Measurements from ENCODE around the gene TLR10.
A peak's percentile ranks its signal among the peaks of the same experiment; 100 is the strongest.
"Not testable (repeated sequence)": the region's sequence is repeated elsewhere in the genome, so short reads cannot be mapped to it uniquely, and the experiment has no call there.

TLR10 gene

DNA sequence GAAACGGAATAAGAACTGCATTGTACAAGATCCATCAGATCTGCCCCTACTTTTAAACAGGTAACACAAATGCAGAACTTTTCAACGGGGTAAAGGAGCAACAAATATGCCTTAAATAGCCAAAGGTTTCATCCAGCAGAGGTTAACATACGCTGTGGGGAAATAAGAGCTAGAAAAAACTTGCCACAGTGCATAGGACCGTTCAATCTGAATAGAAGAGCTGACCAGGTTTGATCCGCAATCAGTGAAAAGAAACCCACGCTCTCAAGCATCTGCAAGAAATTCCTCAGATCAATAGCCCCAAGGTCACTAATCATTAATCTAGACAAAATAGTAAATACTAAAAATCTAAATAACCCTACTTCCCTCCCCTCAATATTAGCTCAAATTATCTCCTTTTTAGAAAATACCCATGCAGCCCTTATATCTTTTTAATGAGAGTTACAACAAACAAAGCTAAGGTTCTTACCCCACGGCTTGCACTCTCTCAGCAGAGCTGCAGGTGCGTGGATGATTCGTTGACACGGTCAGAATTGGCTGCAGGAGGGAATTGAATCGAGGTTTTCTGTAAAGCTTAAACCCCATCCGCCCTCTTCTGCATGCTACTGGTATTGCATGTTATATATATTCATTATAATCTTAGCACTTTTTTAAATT lies at the start of gene TLR10:
TSS of gene TLR10 (minus strand) at position 539 of the 657 bp plus-strand sequence. CDS start 7,400 bp downstream, outside the sequence.
- peak; percentile 10 to 12 for DNase-seq

GRCh38 chr4:38832206-38832605 lies 49.4 kb upstream of the TLR10 start:
- DNase-seq = no peak

DNA sequence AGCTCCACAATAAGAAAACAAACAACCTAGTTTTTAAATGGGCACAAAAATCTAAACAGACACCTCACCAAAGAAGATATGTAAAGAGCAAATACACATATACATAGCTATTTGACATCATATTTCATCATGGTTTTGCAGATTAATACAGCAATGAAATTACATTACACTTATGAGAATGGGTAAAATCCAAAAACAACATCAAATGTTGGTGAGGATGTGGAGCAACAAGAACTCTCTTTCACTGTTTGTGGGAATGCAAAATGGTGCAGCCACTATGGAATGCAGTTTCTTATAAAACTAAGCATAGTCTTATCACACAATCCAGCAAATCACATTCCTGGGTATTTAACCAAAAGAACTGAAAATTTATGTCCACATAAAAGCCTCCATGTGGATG lies 48.9 kb upstream of the TLR10 start:
- no peak for DNase-seq

DNA sequence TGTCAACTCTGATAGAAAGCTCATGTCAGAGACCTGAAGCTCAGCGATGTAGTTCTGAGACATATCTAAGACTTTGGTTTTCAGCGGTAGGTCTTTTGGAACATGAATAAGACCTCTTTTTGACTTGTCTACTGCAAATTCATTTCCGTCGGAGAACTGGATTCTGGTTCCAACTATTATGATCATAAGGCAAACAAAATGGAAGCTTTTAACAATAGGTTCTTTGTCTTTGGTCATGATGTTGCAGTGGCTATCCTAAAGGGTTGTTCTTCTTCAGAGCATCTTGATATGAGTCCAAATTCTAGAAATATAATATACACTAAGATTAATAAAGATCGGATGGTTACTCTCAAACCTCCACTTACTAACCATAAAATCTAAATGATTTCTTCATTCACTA lies 46.4 kb upstream of the TLR10 start:
- DNase-seq = no peak

GRCh38 chr4:38823766-38824165 lies 41.0 kb upstream of the TLR10 start:
- no peak for DNase-seq

GRCh38 chr4:38822748-38823303 lies 40.0 kb upstream of the TLR10 start:
- no peak for DNase-seq

GRCh38 chr4:38821739-38822138 lies 38.9 kb upstream of the TLR10 start:
- DNase-seq = no peak

DNA sequence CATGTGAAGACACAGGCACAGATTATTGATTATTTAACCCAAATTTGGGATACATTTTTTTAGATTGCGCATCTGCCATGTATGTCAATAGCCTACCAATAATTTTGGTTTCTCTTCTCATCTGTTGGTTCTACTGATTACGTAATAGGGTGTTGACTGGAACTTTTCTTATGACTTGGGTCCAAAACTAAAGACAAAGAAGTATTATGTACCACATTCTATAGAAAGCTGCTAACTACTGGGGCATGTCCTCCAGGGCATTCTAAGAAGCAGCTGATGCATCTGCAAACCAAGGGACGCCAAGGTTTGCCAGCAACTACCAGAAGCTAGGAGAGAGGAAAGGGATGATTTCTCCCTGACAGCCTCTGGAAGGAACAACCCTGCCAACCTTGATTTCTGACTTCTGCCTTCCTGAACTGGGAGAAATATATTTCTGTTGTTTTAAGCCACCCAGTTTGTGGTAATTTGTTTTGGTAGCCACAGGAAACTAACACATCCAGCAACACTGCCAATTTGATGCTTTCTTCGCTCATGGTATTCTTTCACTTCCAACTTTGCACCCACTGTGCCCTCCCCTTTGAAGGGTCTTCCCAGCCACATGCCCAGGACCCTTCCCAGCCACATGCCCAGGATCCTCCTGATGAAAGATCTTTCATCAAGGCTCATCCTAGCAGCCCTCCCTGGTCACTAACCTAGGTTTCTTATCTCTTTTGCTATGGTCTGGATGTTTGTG lies 37.7 kb upstream of the TLR10 start:
- DNase-seq = no peak

GRCh38 chr4:38819569-38819968 lies 36.8 kb upstream of the TLR10 start:
- no peak for DNase-seq

DNA sequence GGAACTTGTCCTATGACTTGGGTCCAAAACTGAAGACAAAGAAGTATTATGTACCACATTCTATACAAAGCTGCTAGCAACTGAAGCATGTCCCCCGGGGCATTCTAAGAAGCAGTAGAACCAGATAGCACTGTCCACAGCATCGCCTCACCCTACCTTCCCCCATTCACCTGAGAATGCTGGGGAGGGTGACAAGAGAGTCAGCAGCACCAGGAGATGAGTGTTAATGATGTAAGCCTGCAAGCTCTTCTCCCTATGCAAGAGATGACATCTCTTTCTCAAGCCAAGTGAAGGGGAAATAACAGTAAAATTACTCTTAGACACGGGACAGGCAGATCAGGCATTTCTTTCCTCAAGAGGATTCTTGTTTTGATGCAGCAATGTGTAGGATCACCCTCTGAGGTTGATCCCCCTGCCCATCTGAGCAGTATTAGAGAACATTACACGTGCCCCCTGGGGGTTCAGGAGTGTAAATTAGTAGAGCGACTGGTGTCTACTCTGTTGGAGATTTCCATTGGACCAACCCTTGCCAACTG lies 35.7 kb upstream of the TLR10 start:
- no peak for DNase-seq

DNA sequence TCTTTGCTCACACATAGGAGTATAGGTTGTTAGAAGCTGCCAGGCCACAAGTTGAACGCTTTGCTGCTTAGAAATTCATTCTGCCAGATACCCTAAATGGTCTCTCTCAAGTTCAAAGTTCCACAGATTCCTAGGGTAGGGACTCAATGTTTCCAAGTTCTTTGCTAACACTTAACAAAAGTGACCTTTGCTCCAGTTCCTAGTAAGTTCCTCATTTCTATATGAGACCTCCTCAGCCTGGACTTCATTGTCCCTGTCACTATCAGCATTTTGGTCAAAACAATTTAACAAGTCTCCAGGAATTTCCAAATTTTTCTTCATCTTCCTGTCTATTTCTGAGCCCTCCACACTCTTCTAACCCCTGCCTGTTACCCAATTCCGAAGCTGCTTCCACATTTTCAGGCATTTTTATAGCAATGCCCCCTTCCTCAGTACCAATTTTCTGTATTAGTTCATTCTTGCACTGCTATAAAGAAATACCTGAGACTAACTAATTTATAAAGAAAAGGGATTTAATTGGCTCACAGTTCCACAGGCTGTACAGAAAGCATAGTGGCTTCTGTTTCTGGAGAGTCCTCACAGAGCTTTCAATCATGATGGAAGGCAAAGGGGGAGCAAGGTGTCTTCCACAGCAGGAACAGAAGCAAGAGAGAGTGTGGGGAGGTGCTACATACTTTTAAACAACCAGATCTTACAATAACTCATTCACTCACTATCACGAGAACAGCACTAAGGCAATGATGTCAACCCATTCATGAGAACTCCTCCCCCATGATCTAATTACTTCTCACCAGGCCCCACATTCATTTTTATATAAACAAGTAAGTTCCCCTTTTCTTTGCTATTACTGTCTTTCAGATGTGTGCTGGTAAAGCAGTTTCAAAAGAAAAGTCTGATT lies 33.3 kb upstream of the TLR10 start:
- DNase-seq = no peak

GRCh38 chr4:38814386-38814785 lies 31.6 kb upstream of the TLR10 start:
- no peak for DNase-seq

GRCh38 chr4:38811297-38811696 lies 28.5 kb upstream of the TLR10 start:
- no peak for DNase-seq

DNA sequence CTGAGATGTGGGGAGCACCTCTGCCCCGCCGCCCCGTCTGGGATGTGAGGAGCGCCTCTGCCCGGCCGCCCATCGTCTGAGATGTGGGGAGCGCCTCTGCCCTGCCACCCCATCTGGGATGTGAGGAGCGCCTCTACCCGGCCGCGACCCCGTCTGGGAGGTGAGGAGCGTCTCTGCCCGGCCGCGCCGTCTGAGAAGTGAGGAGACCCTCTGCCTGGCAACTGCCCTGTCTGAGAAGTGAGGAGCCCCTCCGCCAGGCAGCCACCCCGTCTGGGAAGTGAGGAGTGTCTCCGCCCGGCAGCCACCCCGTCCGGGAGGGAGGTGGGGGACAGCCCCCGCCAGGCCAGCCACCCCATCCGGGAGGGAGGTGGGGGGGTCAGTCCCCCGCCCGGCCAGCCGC lies 24.7 kb upstream of the TLR10 start:
- not testable (repeated sequence) for DNase-seq

GRCh38 chr4:38806251-38806650 lies 23.5 kb upstream of the TLR10 start:
- DNase-seq = not testable (repeated sequence)

GRCh38 chr4:38805530-38806145 lies 22.8 kb upstream of the TLR10 start:
- DNase-seq = no peak

- DNase-seq = no peak
These were observed 22.0 kb upstream of the TLR10 start, which contains the start of gene TLR1 for GRCh38 chr4:38804654-38805295. TSS of gene TLR1 (minus strand) at chr4:38804791. CDS start at chr4:38798831, 5,960 bp downstream.

GRCh38 chr4:38803833-38804653 lies 21.3 kb upstream of the TLR10 start:
- DNase-seq = no peak

GRCh38 chr4:38802561-38803355 lies 20.0 kb upstream of the TLR10 start:
- DNase-seq = no peak

GRCh38 chr4:38800961-38801450 lies 18.2 kb upstream of the TLR10 start:
- DNase-seq = no peak
